ENCODE measurements around the gene ACSF2.

GRCh38 chr17:50492214-50492613, 66.2 kb downstream of the ACSF2 start:
- TF ChIP-seq PPARA (CRISPR knock-in tag; IDR thresholded peaks at IDR 0.05; ENCODE audit: borderline replicate concordance) (no peak), RARB (CRISPR knock-in tag; IDR thresholded peaks at IDR 0.05) (no peak), ARNTL (CRISPR knock-in tag; IDR thresholded peaks at IDR 0.05; ENCODE audit: borderline replicate concordance, low read depth) (no peak), BACH2 (CRISPR knock-in tag; IDR thresholded peaks at IDR 0.05; ENCODE audit: borderline replicate concordance) (no peak), PATZ1 (CRISPR knock-in tag; IDR thresholded peaks at IDR 0.05; ENCODE audit: borderline replicate concordance) (no peak), ZFP3 (CRISPR knock-in tag; IDR thresholded peaks at IDR 0.05) (no peak), ZFP30 (CRISPR knock-in tag; IDR thresholded peaks at IDR 0.05) (no peak), CREB5 (CRISPR knock-in tag; IDR thresholded peaks at IDR 0.05; ENCODE audit: low read depth) (no peak), GLIS3 (CRISPR knock-in tag; IDR thresholded peaks at IDR 0.05) (no peak), ZNF565 (CRISPR knock-in tag; conservative IDR thresholded peaks at IDR 0.05; ENCODE audit: low read depth) (no peak), ZNF70 (CRISPR knock-in tag; IDR thresholded peaks at IDR 0.05) (no peak)

Measured in SK-N-SH treated with all-trans-retinoic acid at 6 μM for 48 hours (cell line).